ENCODE measurements around the gene ARHGEF4. TPM values are rescaled to one million over a fixed set of nuclear protein-coding genes. Genes with fewer than 3 reads are reported as not detected.

Gene ARHGEF4
- total RNA-seq, 1 experiment from 2014 or later = 12.6 TPM

- no peak overlapping the region for H4K8ac ChIP-seq (replicated peaks; ENCODE audit: insufficient read length, low read depth, low read length)
- H3K36me3 Mint-ChIP-seq (ENCODE audit: insufficient read depth in 1 of 3, low read depth in 3 of 3) = no peaks in the 10 kb centered on the region
- peak overlapping the region; percentile 40 for H3K4me2 ChIP-seq (ENCODE audit: insufficient read depth, insufficient read length, low read length)
Measured at GRCh38 chr2:131035112-131035825, 198.6 kb downstream of the ARHGEF4 start.

More at GRCh38 chr2:131035112-131035825, 198.6 kb downstream of the ARHGEF4 start:
- Histone ChIP-seq H2BK15ac (ENCODE audit: low read depth, low read length) (no peak overlapping the region), H4K20me1 (ENCODE audit: control insufficient read depth, insufficient read depth, insufficient read length) (no peaks in the 10 kb centered on the region), H2BK120ac (ENCODE audit: low read depth, low read length, poor library complexity, severe bottlenecking) (no peak overlapping the region), H3K9ac (ENCODE audit: extremely low read depth, insufficient read length, low read length) (no peak overlapping the region), H3K27ac (ENCODE audit: insufficient read length, low read depth, low read length) (no peak overlapping the region), H2BK20ac (ENCODE audit: low read depth, low read length, poor library complexity, severe bottlenecking) (no peak overlapping the region), H4K5ac (ENCODE audit: insufficient read length, low read depth, low read length) (no peak overlapping the region), H3T11ph (ENCODE audit: low read length) (no peak overlapping the region), H3K9me3 (ENCODE audit: control insufficient read depth, low read depth, low read length) (no peaks in the 10 kb centered on the region), H3K79me1 (ENCODE audit: insufficient read depth, low read depth, low read length, poor library complexity, severe bottlenecking) (no peaks in the 10 kb centered on the region), H3K56ac (ENCODE audit: insufficient read length, low read depth, low read length) (no peak overlapping the region), H2BK5ac (ENCODE audit: insufficient read length, low read length) (no peak overlapping the region), H3K14ac (ENCODE audit: insufficient read depth, low read length) (peak overlapping the region; percentile 48; the same call in 1 of the 2 replicates), H2BK12ac (ENCODE audit: insufficient read length, low read depth, low read length) (no peak overlapping the region), H3K23me2 (ENCODE audit: insufficient read length, low read depth, low read length, poor library complexity, severe bottlenecking) (peaks cover 8% of the 10 kb centered on the region), H3K4ac (ENCODE audit: low read depth, low read length) (no peak overlapping the region), H2AK5ac (ENCODE audit: insufficient read length, low read length) (no peak overlapping the region), H4K91ac (ENCODE audit: insufficient read length, low read depth, low read length) (no peak overlapping the region), H3K18ac (ENCODE audit: insufficient read length, low read depth, low read length) (peak overlapping the region; percentile 51), H2AFZ (ENCODE audit: low read length) (no peak overlapping the region), H3K27me3 (ENCODE audit: insufficient read depth, low read length) (peaks cover 10% of the 10 kb centered on the region; the same call in 1 of the 2 replicates), H3K23ac (ENCODE audit: insufficient read length, low read depth, low read length) (no peak overlapping the region), H3K4me1 (ENCODE audit: insufficient read depth, low read length) (no peaks in the 10 kb centered on the region), H3K79me2 (ENCODE audit: insufficient read depth, low read length) (no peaks in the 10 kb centered on the region)
- Mint-ChIP-seq H3K4me3 (peak overlapping the region; percentile 59 to 75), H3K9me3 (no peaks in the 10 kb centered on the region; a peak in 1 of 5 replicates), H3K4me1 (peaks cover 4 to 6% of the 10 kb centered on the region in 2 experiments; a peak in 3 of 4 replicates), H3K27me3 (ENCODE audit: low read depth) (peaks cover 47% of the 10 kb centered on the region), H3K27ac (no peak overlapping the region)
- no peak for DNase-seq
- TF ChIP-seq, protein P1, sequence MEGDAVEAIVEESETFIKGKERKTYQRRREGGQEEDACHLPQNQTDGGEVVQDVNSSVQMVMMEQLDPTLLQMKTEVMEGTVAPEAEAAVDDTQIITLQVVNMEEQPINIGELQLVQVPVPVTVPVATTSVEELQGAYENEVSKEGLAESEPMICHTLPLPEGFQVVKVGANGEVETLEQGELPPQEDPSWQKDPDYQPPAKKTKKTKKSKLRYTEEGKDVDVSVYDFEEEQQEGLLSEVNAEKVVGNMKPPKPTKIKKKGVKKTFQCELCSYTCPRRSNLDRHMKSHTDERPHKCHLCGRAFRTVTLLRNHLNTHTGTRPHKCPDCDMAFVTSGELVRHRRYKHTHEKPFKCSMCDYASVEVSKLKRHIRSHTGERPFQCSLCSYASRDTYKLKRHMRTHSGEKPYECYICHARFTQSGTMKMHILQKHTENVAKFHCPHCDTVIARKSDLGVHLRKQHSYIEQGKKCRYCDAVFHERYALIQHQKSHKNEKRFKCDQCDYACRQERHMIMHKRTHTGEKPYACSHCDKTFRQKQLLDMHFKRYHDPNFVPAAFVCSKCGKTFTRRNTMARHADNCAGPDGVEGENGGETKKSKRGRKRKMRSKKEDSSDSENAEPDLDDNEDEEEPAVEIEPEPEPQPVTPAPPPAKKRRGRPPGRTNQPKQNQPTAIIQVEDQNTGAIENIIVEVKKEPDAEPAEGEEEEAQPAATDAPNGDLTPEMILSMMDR (conservative IDR thresholded peaks at IDR 0.05) = no peak
- WGBS (ENCODE audit: extremely low coverage, insufficient read length, low lambda C conversion rate) = no CpG with 5 or more reads among the region's 65 CpGs
